GM12878 (cell line): ENCODE data around the gene C3orf33. TPM values are rescaled to one million over a fixed set of nuclear protein-coding genes. Genes with fewer than 3 reads are reported as not detected.

Experiments used
- BCLAF1 ChIP-seq: fragments of 450-650 bp; IDR thresholded peaks from 2 replicates; pipeline ENCODE4 v1.6.1; 2017; ENCODE audit warnings: antibody characterized with exemption, mild to moderate bottlenecking, moderate library complexity
- CTCF ChIP-seq, 3 experiments: IDR thresholded peaks in 2 of 3; conservative IDR thresholded peaks in 1 of 3; 2 replicates each; pipeline ENCODE4 v1.5.1; 2011; ENCODE audit warnings: low read depth in 3 of 3, low read length in 3 of 3, mild to moderate bottlenecking in 3 of 3, control low read depth in 2 of 3, moderate library complexity in 2 of 3, inconsistent platforms in 1 of 3, mixed read lengths in 1 of 3; ENCODE audit not compliant: control insufficient read depth in 2 of 3, insufficient read depth in 1 of 3; ENCODE audit errors: extremely low read depth in 1 of 3
- DPF2 ChIP-seq: fragments of 450-650 bp; IDR thresholded peaks from 2 replicates; pipeline ENCODE4 v1.6.1; 2017; ENCODE audit warnings: mild to moderate bottlenecking
- ETV6 ChIP-seq, 2 experiments: fragments of 450-650 bp in 1 of 2; IDR thresholded peaks in 1 of 2; conservative IDR thresholded peaks in 1 of 2; 2 replicates each; pipeline ENCODE4 v1.6.1; 2014; ENCODE audit warnings: antibody characterized with exemption in 1 of 2, borderline replicate concordance in 1 of 2, low read depth in 1 of 2, mild to moderate bottlenecking in 1 of 2, moderate library complexity in 1 of 2
- GATAD2B ChIP-seq: fragments of 450-650 bp; conservative IDR thresholded peaks from 2 replicates; pipeline ENCODE4 v1.6.1; 2017; ENCODE audit warnings: low read depth, mild to moderate bottlenecking, moderate library complexity
- HDAC6 ChIP-seq: fragments of 200-600 bp; sonication (generic); IDR thresholded peaks from one replicate; pipeline ENCODE4 v1.8.0; 2017; ENCODE audit warnings: antibody characterized with exemption; ENCODE audit not compliant: unreplicated experiment
- HDGF ChIP-seq: fragments of 450-650 bp; IDR thresholded peaks from 2 replicates; pipeline ENCODE4 v1.6.1; 2016; ENCODE audit warnings: antibody characterized with exemption
- JUND ChIP-seq: IDR thresholded peaks from 2 replicates; pipeline ENCODE4 v1.6.1; 2012; ENCODE audit warnings: low read depth, mild to moderate bottlenecking, low read length, improper control_type of control experiment, moderate library complexity
- KAT2A ChIP-seq: conservative IDR thresholded peaks from 2 replicates; pipeline ENCODE4 v1.6.1; 2011; ENCODE audit warnings: low read depth, low read length; ENCODE audit not compliant: control insufficient read depth
- MLLT1 ChIP-seq: fragments of 450-650 bp; IDR thresholded peaks from 2 replicates; pipeline ENCODE4 v1.6.1; 2016; ENCODE audit warnings: mild to moderate bottlenecking
- MTA2 ChIP-seq: fragments of 450-650 bp; IDR thresholded peaks from 2 replicates; pipeline ENCODE4 v1.6.1; 2016; ENCODE audit warnings: low read depth, mild to moderate bottlenecking, moderate library complexity
- POLR2AphosphoS2 ChIP-seq: IDR thresholded peaks from 2 replicates; pipeline ENCODE4 v1.6.1; 2011; ENCODE audit warnings: low read depth, mild to moderate bottlenecking, low read length, improper control_type of control experiment, moderate library complexity
- SRF ChIP-seq, 2 experiments: IDR thresholded peaks; 2 replicates each; pipeline ENCODE4 v1.6.1; 2011; ENCODE audit warnings: low read depth in 2 of 2, low read length in 2 of 2, mild to moderate bottlenecking in 1 of 2, moderate library complexity in 1 of 2
- SUPT20H ChIP-seq: IDR thresholded peaks from 2 replicates; pipeline ENCODE4 v1.6.1; 2011; ENCODE audit warnings: low read depth, mild to moderate bottlenecking, low read length, moderate library complexity, borderline replicate concordance; ENCODE audit not compliant: control insufficient read depth
- TAF1 ChIP-seq: IDR thresholded peaks from 2 replicates; pipeline ENCODE4 v1.6.1; 2011; ENCODE audit warnings: mild to moderate bottlenecking, low read depth, low read length, borderline replicate concordance
- TARDBP ChIP-seq: IDR thresholded peaks from 2 replicates; pipeline ENCODE4 v1.6.1; 2016; ENCODE audit warnings: borderline replicate concordance
- YBX1 ChIP-seq: fragments of 450-650 bp; IDR thresholded peaks from 2 replicates; pipeline ENCODE4 v1.6.1; 2016; ENCODE audit warnings: antibody characterized with exemption
- ZBED1 ChIP-seq: IDR thresholded peaks from 2 replicates; pipeline ENCODE4 v1.6.1; 2016; ENCODE audit warnings: borderline replicate concordance
- ZNF207 ChIP-seq: fragments of 450-650 bp; IDR thresholded peaks from 2 replicates; pipeline ENCODE4 v1.6.1; 2014; ENCODE audit warnings: antibody characterized with exemption, mild to moderate bottlenecking, borderline replicate concordance
- ZNF592 ChIP-seq: fragments of 450-650 bp; IDR thresholded peaks from 2 replicates; pipeline ENCODE4 v1.6.1; 2017; ENCODE audit warnings: mild to moderate bottlenecking, moderate library complexity
- polyA plus RNA-seq, 11 experiments: library from polyadenylated mRNA; depleted of rRNA in 4 of 11; unstranded in 6 of 11; stranded (reverse) in 5 of 11; fragments of >200 nt; fragmentation: Nextera tagmentation in 4 of 11; fragmentation: Illumina TruSeq in 1 of 11; extraction: Ambion mirVana in 4 of 11; extraction: Trizol in 1 of 11; gene quantifications; 1 replicate in 1 of 11; 2 replicates in 10 of 11; pipeline versions ENCODE4 v1.2.1 to v1.2.3, GENCODE V29; 2011 to 2016; ENCODE audit warnings: inconsistent platforms in 2 of 11, missing spikeins in 2 of 11, low read depth in 1 of 11
- total RNA-seq, 4 experiments: library from RNA; depleted of rRNA in 3 of 4; stranded (reverse); fragments of >200 nt in 3 of 4; fragmentation: Illumina TruSeq in 1 of 4; extraction: Trizol in 1 of 4; gene quantifications; 2 replicates each; pipeline versions ENCODE4 v1.2.1 to v1.2.3, GENCODE V29; 2013 to 2021

The C3orf33 gene
- total and polyA plus RNA-seq, 10 of the 15 experiments (the other 5 are each of a cell fraction or from before 2014, with no cell fraction given), result 0.35 to 1.7 (median 0.90) TPM

GRCh38 chr3:155737844-155738460, 68.1 kb downstream of the C3orf33 start (continued):
- TF ChIP-seq ETV6 (conservative IDR thresholded peaks at IDR 0.05 in 1 of 2, IDR thresholded peaks at IDR 0.05 in 1 of 2; ENCODE audit: borderline replicate concordance in 1 of 2, low read depth in 1 of 2) (no peak), SRF (IDR thresholded peaks at IDR 0.05; ENCODE audit: low read depth in 2 of 2, low read length in 2 of 2) (no peak), GATAD2B (no peak), DPF2 (0 out of 2 replicates have a peak, but pooled peaks have one; percentile 32), BCLAF1 (no peak), CTCF (IDR thresholded peaks at IDR 0.05 in 2 of 3, conservative IDR thresholded peaks at IDR 0.05 in 1 of 3; ENCODE audit: control insufficient read depth in 2 of 3, extremely low read depth in 1 of 3, insufficient read depth in 1 of 3, low read depth in 3 of 3, low read length in 3 of 3) (no peak), HDAC6 (no peak), ZBED1 (no peak), TAF1 (no peak), ZNF592 (no peak), MLLT1 (no peak), KAT2A (no peak), SUPT20H (no peak), YBX1 (no peak), MTA2 (peak; percentile 19; the same call in 1 of the 2 replicates), HDGF (no peak), JUND (no peak), POLR2AphosphoS2 (no peak), ZNF207 (no peak), TARDBP (no peak)
